Neural crest cell (in vitro differentiated cells): Measurements from ENCODE around the gene SNAP47. TPM values are rescaled to one million over a fixed set of nuclear protein-coding genes. Genes with fewer than 3 reads are reported as not detected.

Experiments
- DNase-seq: peaks from one replicate; pipeline ENCODE4 v3.0.0; 2021; ENCODE audit warnings: low read depth, mixed read lengths, low spot score
- H3K27ac Mint-ChIP-seq: one replicate; pipeline ENCODE4 v1.8.0; 2021; ENCODE audit warnings: mild to moderate bottlenecking, mixed read lengths; ENCODE audit not compliant: unreplicated experiment
- H3K27me3 Mint-ChIP-seq: 2 replicates; pipeline ENCODE4 v1.8.0; 2021; ENCODE audit warnings: low read depth, mild to moderate bottlenecking, mixed read lengths
- H3K36me3 Mint-ChIP-seq: 2 replicates; pipeline ENCODE4 v1.8.0; 2021; ENCODE audit warnings: low read depth, mild to moderate bottlenecking, mixed read lengths
- H3K4me1 Mint-ChIP-seq: 2 replicates; pipeline ENCODE4 v1.8.0; 2021; ENCODE audit warnings: mixed read lengths
- H3K4me3 Mint-ChIP-seq: one replicate; pipeline ENCODE4 v1.8.0; 2021; ENCODE audit warnings: mild to moderate bottlenecking, mixed read lengths
- H3K9me3 Mint-ChIP-seq: 2 replicates; pipeline ENCODE4 v1.8.0; 2021; ENCODE audit warnings: mixed read lengths
- CTCF ChIP-seq: fragments of 200-600 bp; sonication (generic); conservative IDR thresholded peaks from 2 replicates; pipeline ENCODE4 v1.5.0; 2021; ENCODE audit warnings: antibody characterized with exemption, mild to moderate bottlenecking
- total RNA-seq: library from RNA; stranded (reverse); gene quantifications from 2 replicates; pipeline ENCODE4 v1.2.1, GENCODE V29; 2021

The SNAP47 gene
- total RNA-seq, 1 donor from 2014 or later: 45.3 TPM

GRCh38 chr1:227790034-227790400 is 54.8 kb downstream of the SNAP47 start:
- no peak for DNase-seq

GRCh38 chr1:227790868-227791267 is 55.6 kb downstream of the SNAP47 start:
- H3K9me3 Mint-ChIP-seq: no peaks in the 10 kb centered on the region
- no peaks in the 10 kb centered on the region for H3K4me1 Mint-ChIP-seq
- peak overlapping the region; percentile 38 for H3K4me3 Mint-ChIP-seq
- no peak for DNase-seq
- H3K27ac Mint-ChIP-seq: no peak overlapping the region
- H3K36me3 Mint-ChIP-seq: no peaks in the 10 kb centered on the region
- no peak for TF ChIP-seq CTCF
- peaks cover 44% of the 10 kb centered on the region for H3K27me3 Mint-ChIP-seq

More at GRCh38 chr1:227790034-227790400, 54.8 kb downstream of the SNAP47 start:
- Mint-ChIP-seq H3K4me1 (no peaks in the 10 kb centered on the region), H3K27me3 (peaks cover 50% of the 10 kb centered on the region), H3K9me3 (no peaks in the 10 kb centered on the region), H3K27ac (no peak overlapping the region), H3K4me3 (no peak overlapping the region), H3K36me3 (no peaks in the 10 kb centered on the region)
- no peak for TF ChIP-seq CTCF

GRCh38 chr1:227791425-227792143 is 56.3 kb downstream of the SNAP47 start:
- Mint-ChIP-seq H3K9me3 (no peaks in the 10 kb centered on the region), H3K27ac (no peak overlapping the region), H3K27me3 (peaks cover 37% of the 10 kb centered on the region), H3K36me3 (no peaks in the 10 kb centered on the region), H3K4me3 (peak overlapping the region; percentile 13), H3K4me1 (no peaks in the 10 kb centered on the region)
- TF ChIP-seq CTCF: no peak
- DNase-seq: no peak

- no peaks in the 10 kb centered on the region for H3K36me3 Mint-ChIP-seq
- DNase-seq: no peak
- peaks cover 29% of the 10 kb centered on the region for H3K27me3 Mint-ChIP-seq
- no peak overlapping the region for H3K27ac Mint-ChIP-seq
- no peaks in the 10 kb centered on the region for H3K9me3 Mint-ChIP-seq
- no peaks in the 10 kb centered on the region for H3K4me1 Mint-ChIP-seq
- peak; percentile 19 for TF ChIP-seq CTCF
- H3K4me3 Mint-ChIP-seq: no peak overlapping the region
These were observed 57.2 kb downstream of the SNAP47 start for GRCh38 chr1:227792216-227793078.

GRCh38 chr1:227793079-227793947 is 58.1 kb downstream of the SNAP47 start:
- H3K9me3 Mint-ChIP-seq: no peaks in the 10 kb centered on the region
- no peak for DNase-seq
- no peak overlapping the region for H3K4me3 Mint-ChIP-seq
- H3K27me3 Mint-ChIP-seq: peaks cover 22% of the 10 kb centered on the region
- H3K4me1 Mint-ChIP-seq: no peaks in the 10 kb centered on the region
- no peak overlapping the region for H3K27ac Mint-ChIP-seq
- TF ChIP-seq CTCF: no peak
- H3K36me3 Mint-ChIP-seq: no peaks in the 10 kb centered on the region
